ENCODE data around the gene TNS2. TPM values are rescaled to one million over a fixed set of nuclear protein-coding genes. Genes with fewer than 3 reads are reported as not detected.
A peak's percentile ranks its signal among the peaks of the same experiment; 100 is the strongest.

The TNS2 gene
- total RNA-seq, 1 donor from 2014 or later, result 15.4 TPM

- H4K20me1 ChIP-seq (ENCODE audit: insufficient read depth, low read length), result peaks cover 22% of the 10 kb centered on the region
- H3K79me2 ChIP-seq (ENCODE audit: insufficient read depth, low read length), result peaks cover 26% of the 10 kb centered on the region
- peak overlapping the region; percentile 70 for H2AFZ ChIP-seq (ENCODE audit: low read depth, low read length)
- Mint-ChIP-seq H3K27me3 (ENCODE audit: low read depth, unreplicated experiment) (no peaks in the 10 kb centered on the region), H3K27ac (ENCODE audit: unreplicated experiment) (peak overlapping the region; percentile 98), H3K4me1 (ENCODE audit: low read depth, unreplicated experiment) (peaks cover 51% of the 10 kb centered on the region), H3K4me3 (ENCODE audit: unreplicated experiment) (peak overlapping the region; percentile 90), H3K36me3 (ENCODE audit: low read depth, unreplicated experiment) (peaks cover 8% of the 10 kb centered on the region), H3K9me3 (ENCODE audit: unreplicated experiment) (peaks cover 3% of the 10 kb centered on the region)
- peaks cover 54% of the 10 kb centered on the region for H3K4me1 ChIP-seq (ENCODE audit: insufficient read depth, low read length)
- TF ChIP-seq EZH2 (IDR thresholded peaks at IDR 0.05; ENCODE audit: insufficient read depth, low read length), result no peak
- no peak for TF ChIP-seq CTCF (IDR thresholded peaks at IDR 0.05; ENCODE audit: insufficient read depth, low read depth, low read length)
- H3K9ac ChIP-seq (ENCODE audit: low read length), result peak overlapping the region; percentile 84
- FAIRE-seq (no peak), DNase-seq (ENCODE audit: low read depth) (peak; percentile 87)
- H3K4me3 ChIP-seq (ENCODE audit: insufficient read depth, low read depth, low read length), result peak overlapping the region; percentile 69
- H3K27ac ChIP-seq (ENCODE audit: low read depth, low read length), result peak overlapping the region; percentile 74
- no peaks in the 10 kb centered on the region for H3K9me3 ChIP-seq (ENCODE audit: insufficient read depth, low read depth, low read length)
- no peaks in the 10 kb centered on the region for H3K27me3 ChIP-seq (ENCODE audit: insufficient read depth, low read length)
- peaks cover 6% of the 10 kb centered on the region for H3K36me3 ChIP-seq (ENCODE audit: insufficient read depth, low read length)
- peak overlapping the region; percentile 95 for H3K4me2 ChIP-seq (ENCODE audit: low read length)
Observed at GRCh38 chr12:53046655-53047220, 3.1 kb upstream of the TNS2 start.

- Mint-ChIP-seq H3K4me1 (ENCODE audit: low read depth, unreplicated experiment) (peaks cover 55% of the 10 kb centered on the region), H3K27me3 (ENCODE audit: low read depth, unreplicated experiment) (no peaks in the 10 kb centered on the region), H3K9me3 (ENCODE audit: unreplicated experiment) (peaks cover 3% of the 10 kb centered on the region), H3K27ac (ENCODE audit: unreplicated experiment) (peak overlapping the region; percentile 96), H3K36me3 (ENCODE audit: low read depth, unreplicated experiment) (peaks cover 5% of the 10 kb centered on the region), H3K4me3 (ENCODE audit: unreplicated experiment) (peak overlapping the region; percentile 78)
- peak overlapping the region; percentile 84 for H3K9ac ChIP-seq (ENCODE audit: low read length)
- FAIRE-seq, result no peak
- peak overlapping the region; percentile 95 for H3K4me2 ChIP-seq (ENCODE audit: low read length)
- peak; percentile 74 for DNase-seq (ENCODE audit: low read depth)
- TF ChIP-seq EZH2 (IDR thresholded peaks at IDR 0.05; ENCODE audit: insufficient read depth, low read length), result no peak
- TF ChIP-seq CTCF (IDR thresholded peaks at IDR 0.05; ENCODE audit: insufficient read depth, low read depth, low read length), result no peak
- peaks cover 61% of the 10 kb centered on the region for H3K4me1 ChIP-seq (ENCODE audit: insufficient read depth, low read length)
- H3K4me3 ChIP-seq (ENCODE audit: insufficient read depth, low read depth, low read length), result peak overlapping the region; percentile 49
- peak overlapping the region; percentile 43 for H2AFZ ChIP-seq (ENCODE audit: low read depth, low read length)
- peaks cover 32% of the 10 kb centered on the region for H3K79me2 ChIP-seq (ENCODE audit: insufficient read depth, low read length)
- peak overlapping the region; percentile 85 for H3K27ac ChIP-seq (ENCODE audit: low read depth, low read length)
- no peaks in the 10 kb centered on the region for H3K9me3 ChIP-seq (ENCODE audit: insufficient read depth, low read depth, low read length)
- no peaks in the 10 kb centered on the region for H3K27me3 ChIP-seq (ENCODE audit: insufficient read depth, low read length)
- peaks cover 18% of the 10 kb centered on the region for H4K20me1 ChIP-seq (ENCODE audit: insufficient read depth, low read length)
- H3K36me3 ChIP-seq (ENCODE audit: insufficient read depth, low read length), result peaks cover 4% of the 10 kb centered on the region
Observed at GRCh38 chr12:53047221-53048032, 2.4 kb upstream of the TNS2 start.

All from astrocyte (in vitro differentiated cells and primary cell).